Stimulated activated CD8-positive, alpha-beta memory T cell treated with anti-CD3 and anti-CD28 coated beads, Interleukin-4, amount 100 ng/mL, for 4 hours (primary cell): ENCODE measurements around the gene MEF2C.

Experiments
- DNase-seq, 2 donors: peaks; one replicate each; pipeline ENCODE4 v3.0.0-alpha.2; 2020; ENCODE audit warnings: low read depth in 2 of 2, low spot score in 1 of 2

The MEF2C gene

GRCh38 chr5:88691230-88691582 lies 191.8 kb downstream of the MEF2C start:
- no peak for DNase-seq

GRCh38 chr5:88690409-88691229 lies 192.4 kb downstream of the MEF2C start:
- DNase-seq: peak in 1 of 2 donors; percentile 23

- no peak for DNase-seq
Observed at GRCh38 chr5:88689668-88690408, 193.1 kb downstream of the MEF2C start.

- no peak for DNase-seq
Observed at GRCh38 chr5:88688984-88689667, 193.9 kb downstream of the MEF2C start.

GRCh38 chr5:88688156-88688983 lies 194.6 kb downstream of the MEF2C start:
- DNase-seq: no peak

GRCh38 chr5:88687373-88687911 lies 195.5 kb downstream of the MEF2C start:
- no peak for DNase-seq

- no peak for DNase-seq
Observed at GRCh38 chr5:88686726-88687125, 196.3 kb downstream of the MEF2C start.

- no peak for DNase-seq
Observed at GRCh38 chr5:88685591-88686541, 197.1 kb downstream of the MEF2C start.

- no peak for DNase-seq
Observed at GRCh38 chr5:88683506-88684135, 199.4 kb downstream of the MEF2C start.

- no peak for DNase-seq
Observed at GRCh38 chr5:88682881-88683361, 200.1 kb downstream of the MEF2C start.

GRCh38 chr5:88682131-88682530 lies 200.9 kb downstream of the MEF2C start:
- no peak for DNase-seq

- no peak for DNase-seq
Observed at GRCh38 chr5:88681211-88681803, 201.7 kb downstream of the MEF2C start.

- peak; percentile 37 to 67 for DNase-seq
Observed at GRCh38 chr5:88680253-88681132, 202.5 kb downstream of the MEF2C start.

GRCh38 chr5:88679638-88680037 lies 203.3 kb downstream of the MEF2C start:
- no peak for DNase-seq

GRCh38 chr5:88678770-88679381 lies 204.1 kb downstream of the MEF2C start:
- DNase-seq: no peak

- DNase-seq: no peak
Observed at GRCh38 chr5:88677943-88678769, 204.8 kb downstream of the MEF2C start.
